HFFc6 (cell line): Measurements from ENCODE around the gene ZSWIM9. TPM values are rescaled to one million over a fixed set of nuclear protein-coding genes. Genes with fewer than 3 reads are reported as not detected.

Experiments
- DNase-seq: peaks from one replicate; pipeline ENCODE4 v3.0.0-alpha.2; 2018
- H3K27ac Mint-ChIP-seq: 2 replicates; pipeline ENCODE4 v1.8.0; 2020; ENCODE audit warnings: mild to moderate bottlenecking, mixed read lengths
- H3K27me3 Mint-ChIP-seq: 2 replicates; pipeline ENCODE4 v1.8.0; 2021; ENCODE audit warnings: mild to moderate bottlenecking, moderate library complexity, mixed read lengths; ENCODE audit not compliant: insufficient read depth
- H3K36me3 Mint-ChIP-seq: 2 replicates; pipeline ENCODE4 v1.8.0; 2021; ENCODE audit warnings: low read depth, mixed read lengths
- H3K4me1 Mint-ChIP-seq: 2 replicates; pipeline ENCODE4 v1.8.0; 2020; ENCODE audit warnings: low read depth, mixed read lengths
- H3K4me3 Mint-ChIP-seq: 2 replicates; pipeline ENCODE4 v1.8.0; 2020; ENCODE audit warnings: mild to moderate bottlenecking, moderate library complexity, mixed read lengths
- H3K9me3 Mint-ChIP-seq: 2 replicates; pipeline ENCODE4 v1.8.0; 2020; ENCODE audit warnings: mild to moderate bottlenecking, mixed read lengths
- total RNA-seq, 6 experiments: library from RNA; stranded (reverse); fragmentation: NEBNext Ultra II Directional; extraction: Animal tissue kit (Norgen Biotek cat#: 25700); gene quantifications; 2 replicates in 1 of 6; 3 replicates in 5 of 6; pipeline ENCODE4 v1.2.3, GENCODE V29; 2021
- TF ChIP-seq, protein P1 (sequence below): fragments of 200-600 bp; sonication (generic); IDR thresholded peaks from 2 replicates; pipeline ENCODE4 v1.5.0; 2021; ENCODE audit warnings: antibody characterized with exemption, mild to moderate bottlenecking

The ZSWIM9 gene
- total RNA-seq, 6 experiments from 2014 or later: 5.6 to 7.2 (median 5.9) TPM

DNA sequence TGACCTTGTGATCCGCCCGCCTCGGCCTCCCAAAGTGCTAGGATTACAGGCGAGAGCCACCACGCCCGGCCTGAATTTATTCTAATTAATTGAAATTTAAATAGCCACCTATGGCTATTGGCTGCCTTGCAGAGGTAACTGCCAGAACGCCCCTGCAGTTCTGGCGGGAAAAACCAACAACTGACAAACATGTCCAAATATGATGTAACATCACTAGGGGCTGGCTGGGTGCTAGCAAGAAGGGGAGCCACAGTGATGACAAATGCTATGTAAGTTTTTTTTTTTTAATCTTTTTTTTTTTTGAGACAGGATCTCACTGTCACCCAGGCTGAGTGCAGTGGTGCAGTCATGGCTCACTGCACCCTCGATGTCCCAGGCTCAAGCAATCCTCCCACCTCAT, 12.9 kb downstream of the ZSWIM9 start:
- TF ChIP-seq, protein P1, sequence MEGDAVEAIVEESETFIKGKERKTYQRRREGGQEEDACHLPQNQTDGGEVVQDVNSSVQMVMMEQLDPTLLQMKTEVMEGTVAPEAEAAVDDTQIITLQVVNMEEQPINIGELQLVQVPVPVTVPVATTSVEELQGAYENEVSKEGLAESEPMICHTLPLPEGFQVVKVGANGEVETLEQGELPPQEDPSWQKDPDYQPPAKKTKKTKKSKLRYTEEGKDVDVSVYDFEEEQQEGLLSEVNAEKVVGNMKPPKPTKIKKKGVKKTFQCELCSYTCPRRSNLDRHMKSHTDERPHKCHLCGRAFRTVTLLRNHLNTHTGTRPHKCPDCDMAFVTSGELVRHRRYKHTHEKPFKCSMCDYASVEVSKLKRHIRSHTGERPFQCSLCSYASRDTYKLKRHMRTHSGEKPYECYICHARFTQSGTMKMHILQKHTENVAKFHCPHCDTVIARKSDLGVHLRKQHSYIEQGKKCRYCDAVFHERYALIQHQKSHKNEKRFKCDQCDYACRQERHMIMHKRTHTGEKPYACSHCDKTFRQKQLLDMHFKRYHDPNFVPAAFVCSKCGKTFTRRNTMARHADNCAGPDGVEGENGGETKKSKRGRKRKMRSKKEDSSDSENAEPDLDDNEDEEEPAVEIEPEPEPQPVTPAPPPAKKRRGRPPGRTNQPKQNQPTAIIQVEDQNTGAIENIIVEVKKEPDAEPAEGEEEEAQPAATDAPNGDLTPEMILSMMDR: no peak

DNA sequence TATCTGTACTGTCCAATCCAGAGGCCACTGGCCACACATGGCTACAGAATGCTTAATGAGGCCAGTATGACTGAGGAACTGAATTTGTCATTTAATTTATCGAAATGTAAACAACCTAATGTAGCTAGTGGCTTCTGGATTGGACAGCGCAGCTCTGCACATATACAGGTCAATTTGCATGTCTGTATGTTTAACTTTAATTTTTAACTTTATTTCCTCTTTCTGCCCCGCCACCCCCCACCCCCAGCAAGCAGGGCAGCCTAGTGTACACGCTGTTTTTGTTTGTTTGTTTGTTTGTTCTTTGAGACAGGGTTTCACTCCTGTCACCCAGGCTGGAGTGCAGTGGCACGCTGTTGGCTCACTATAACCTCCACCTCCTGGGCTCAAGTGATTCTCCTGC, 15.5 kb downstream of the ZSWIM9 start:
- TF ChIP-seq, protein P1: no peak
- peaks cover 2% of the 10 kb centered on the region; the same call in 1 of the 2 replicates for H3K27me3 Mint-ChIP-seq
- peaks cover 44% of the 10 kb centered on the region for H3K36me3 Mint-ChIP-seq
- DNase-seq: no peak
- H3K4me1 Mint-ChIP-seq: no peaks in the 10 kb centered on the region
- no peak overlapping the region for H3K27ac Mint-ChIP-seq
- no peak overlapping the region for H3K4me3 Mint-ChIP-seq
- H3K9me3 Mint-ChIP-seq: peaks cover 8% of the 10 kb centered on the region

More for the DNA sequence above, 12.9 kb downstream of the ZSWIM9 start:
- Mint-ChIP-seq H3K27me3 (peaks cover 2% of the 10 kb centered on the region; the same call in 1 of the 2 replicates), H3K4me3 (no peak overlapping the region), H3K4me1 (no peaks in the 10 kb centered on the region), H3K36me3 (peaks cover 44% of the 10 kb centered on the region), H3K27ac (no peak overlapping the region), H3K9me3 (peaks cover 11% of the 10 kb centered on the region)
- DNase-seq: no peak

DNA sequence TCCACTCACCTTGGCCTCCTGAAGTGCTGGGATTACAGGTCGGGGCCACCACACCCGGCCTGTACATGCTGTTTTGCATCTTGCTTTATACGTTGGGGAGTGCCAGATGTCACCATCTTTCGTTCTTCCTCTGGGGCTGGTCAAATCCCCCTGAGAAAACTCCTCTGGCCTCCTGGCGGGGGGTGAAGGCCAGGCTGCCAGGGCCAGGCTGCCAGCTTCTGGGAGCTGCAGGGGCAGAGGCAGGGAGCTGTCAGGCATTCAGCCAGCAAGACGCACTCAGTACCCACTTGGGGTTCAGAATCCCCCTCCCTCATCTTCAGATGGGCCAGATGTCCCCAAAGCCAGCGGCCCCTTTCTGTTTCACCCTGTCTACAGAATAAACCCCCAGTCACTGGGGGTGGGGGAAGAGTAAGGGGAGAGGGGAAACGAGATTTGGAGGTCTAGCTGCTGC, 16.1 kb downstream of the ZSWIM9 start:
- Mint-ChIP-seq H3K27me3 (peaks cover 2% of the 10 kb centered on the region; the same call in 1 of the 2 replicates), H3K4me1 (no peaks in the 10 kb centered on the region), H3K27ac (no peak overlapping the region), H3K9me3 (peaks cover 3% of the 10 kb centered on the region), H3K36me3 (peaks cover 40% of the 10 kb centered on the region), H3K4me3 (no peak overlapping the region)
- no peak for DNase-seq
- TF ChIP-seq, protein P1: no peak

DNA sequence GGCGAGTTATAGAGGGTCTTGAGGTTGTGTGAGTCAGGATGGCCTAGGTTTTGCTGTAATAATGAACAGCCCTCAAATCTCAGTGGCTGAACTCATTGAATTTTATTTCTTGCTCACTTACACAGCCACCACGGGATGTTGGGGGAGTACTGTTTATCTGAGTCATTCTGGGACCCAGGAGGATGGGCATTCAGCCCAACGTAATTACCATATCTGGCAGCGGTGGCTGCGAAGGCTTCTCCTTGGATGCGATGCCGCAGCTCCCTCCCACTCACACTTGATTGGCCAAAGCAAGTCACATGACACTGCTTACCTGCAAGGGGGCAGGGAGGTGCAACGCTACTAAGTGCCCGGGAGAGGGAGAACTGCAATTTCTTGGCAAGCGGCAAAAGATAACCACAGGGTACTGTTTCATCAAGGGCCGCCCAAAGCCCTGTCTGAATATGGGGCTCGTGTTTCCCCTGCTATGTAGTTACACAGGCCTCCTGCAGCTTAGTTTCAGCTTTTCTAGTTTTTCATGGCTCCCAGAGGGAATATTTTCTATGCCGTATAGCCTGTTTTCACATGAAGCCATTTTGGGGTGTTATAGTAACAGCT, 19.9 kb downstream of the ZSWIM9 start:
- DNase-seq: no peak
- no peak overlapping the region for H3K27ac Mint-ChIP-seq
- H3K9me3 Mint-ChIP-seq: no peaks in the 10 kb centered on the region
- H3K27me3 Mint-ChIP-seq: peaks cover 2% of the 10 kb centered on the region; the same call in 1 of the 2 replicates
- peaks cover 35% of the 10 kb centered on the region for H3K36me3 Mint-ChIP-seq
- TF ChIP-seq, protein P1: peak; percentile 5; the same call in 1 of the 2 replicates
- H3K4me3 Mint-ChIP-seq: no peak overlapping the region
- no peaks in the 10 kb centered on the region for H3K4me1 Mint-ChIP-seq

DNA sequence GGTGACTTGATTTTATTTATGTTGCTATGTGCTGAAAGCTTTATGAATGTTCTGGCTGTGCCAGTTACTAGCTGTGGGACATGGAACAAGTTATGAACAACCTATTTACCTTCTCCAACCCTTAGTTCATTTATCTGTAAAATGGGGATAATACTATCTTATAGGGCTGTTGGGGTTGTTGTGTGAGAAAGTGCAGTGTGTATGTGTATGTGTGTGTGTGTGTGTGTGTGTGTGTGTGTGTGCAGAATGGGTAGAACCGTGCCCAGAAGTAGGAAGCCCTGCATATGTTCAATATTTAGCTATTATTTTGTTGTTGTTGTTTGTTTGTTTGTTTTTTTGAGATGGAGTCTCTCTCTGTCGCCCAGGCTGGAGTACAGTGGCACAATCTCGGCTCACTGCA, 20.4 kb downstream of the ZSWIM9 start:
- peaks cover 35% of the 10 kb centered on the region for H3K36me3 Mint-ChIP-seq
- DNase-seq: no peak
- no peaks in the 10 kb centered on the region for H3K9me3 Mint-ChIP-seq
- TF ChIP-seq, protein P1: no peak
- peaks cover 2% of the 10 kb centered on the region; the same call in 1 of the 2 replicates for H3K27me3 Mint-ChIP-seq
- no peak overlapping the region for H3K27ac Mint-ChIP-seq
- no peak overlapping the region for H3K4me3 Mint-ChIP-seq
- no peaks in the 10 kb centered on the region for H3K4me1 Mint-ChIP-seq
